Hematopoietic multipotent progenitor cell treated with erythropoietin and hydrocortisone succinate and interleukin-3 and kit ligand, for 4 days (in vitro differentiated cells): ENCODE measurements around the gene PLCH1.
A peak's percentile ranks its signal among the peaks of the same experiment; 100 is the strongest.

ENCODE experiments used
- DNase-seq: peaks from one replicate; pipeline ENCODE4 v3.0.0-alpha.2; 2015

The PLCH1 gene

GRCh38 chr3:155329513-155330048 is 415.3 kb downstream of the PLCH1 start:
- DNase-seq, result no peak

- DNase-seq, result no peak
These were observed 417.0 kb downstream of the PLCH1 start for GRCh38 chr3:155327871-155328270.

- no peak for DNase-seq
These were observed 417.4 kb downstream of the PLCH1 start for GRCh38 chr3:155327430-155327829.

GRCh38 chr3:155326901-155327300 is 418.0 kb downstream of the PLCH1 start:
- peak; percentile 63 for DNase-seq

- peak; percentile 69 for DNase-seq
These were observed 418.6 kb downstream of the PLCH1 start for GRCh38 chr3:155326244-155326643.
